ENCODE measurements around the gene TNNT3.

- no peak for TF ChIP-seq CTCF (conservative IDR thresholded peaks at IDR 0.05; ENCODE audit: low read depth, low read length)
- TF ChIP-seq EZH2 (IDR thresholded peaks at IDR 0.05; ENCODE audit: low read length, unreplicated experiment) = no peak
- no peak for TF ChIP-seq EZH2phosphoT487 (IDR thresholded peaks at IDR 0.05; ENCODE audit: borderline replicate concordance, low read length)
These were observed 3.7 kb upstream of the TNNT3 start for GRCh38 chr11:1915795-1916131.
